ENCODE results near the gene CDC42EP4.

Gene CDC42EP4

DNA sequence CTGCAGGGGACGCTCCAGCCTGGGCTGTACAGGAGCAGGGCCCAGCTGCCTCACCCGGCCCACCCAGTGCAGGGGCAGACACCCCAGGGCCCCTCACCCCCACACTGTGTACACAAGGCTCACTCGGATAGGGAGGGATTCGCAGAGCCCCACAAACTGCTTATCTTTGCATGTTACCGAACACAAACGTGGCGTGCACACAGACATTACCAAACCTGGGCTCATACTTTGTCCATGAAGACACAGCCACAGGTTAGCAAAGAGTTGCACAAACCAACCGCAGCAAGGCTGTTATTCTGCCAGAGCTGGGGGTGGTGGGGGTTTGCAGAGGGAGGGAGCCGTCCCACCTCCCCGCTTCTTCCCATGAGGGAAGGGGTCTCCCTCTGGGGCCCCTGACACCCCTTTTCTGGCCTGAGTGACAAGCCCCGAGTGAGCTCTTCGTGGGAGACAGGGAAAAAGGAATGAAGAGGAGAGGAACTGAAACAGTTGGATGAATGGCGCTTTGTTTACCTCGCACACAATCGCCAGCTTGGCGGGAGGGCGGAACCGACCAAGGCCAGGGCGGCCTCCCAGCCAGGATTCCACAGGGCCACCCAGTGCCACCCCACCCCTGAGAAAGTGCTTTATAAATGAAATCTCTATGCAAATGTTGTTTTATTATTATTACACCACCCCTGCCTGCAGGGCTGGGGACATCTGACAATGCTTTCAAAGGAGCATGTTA lies 49.7 kb downstream of the CDC42EP4 start:
- H3K4me3 ChIP-seq (ENCODE audit: low read depth, low read length), result no peak overlapping the region
- TF ChIP-seq CTCF (IDR thresholded peaks at IDR 0.05; ENCODE audit: borderline replicate concordance, insufficient read depth, low read depth, low read length), result no peak

DNA sequence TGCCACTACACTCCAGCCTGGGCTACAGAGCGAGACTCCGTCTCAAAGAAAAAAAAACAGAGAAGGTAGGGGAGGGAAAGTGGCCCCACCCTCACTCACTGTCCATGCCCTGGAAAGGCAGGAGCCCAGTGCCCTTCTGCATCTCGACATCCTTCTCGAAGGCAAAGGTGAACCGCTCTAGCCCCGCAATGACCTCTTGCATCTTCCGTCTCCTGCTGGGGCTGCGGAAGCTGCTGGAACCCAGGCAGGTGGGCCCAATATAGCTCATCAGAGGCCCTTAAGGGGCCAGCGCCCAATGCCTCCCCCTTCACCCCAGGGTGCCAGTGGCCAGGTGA lies 50.2 kb downstream of the CDC42EP4 start, which contains the start of gene CPSF4L:
TSS of gene CPSF4L (minus strand) at position 264 of the 335 bp plus-strand sequence. CDS start at position 202, 62 bp downstream.
- no peak within 1 kb of the TSS for H3K4me3 ChIP-seq (ENCODE audit: low read depth, low read length)
- no peak for TF ChIP-seq CTCF (IDR thresholded peaks at IDR 0.05; ENCODE audit: borderline replicate concordance, insufficient read depth, low read depth, low read length)

DNA sequence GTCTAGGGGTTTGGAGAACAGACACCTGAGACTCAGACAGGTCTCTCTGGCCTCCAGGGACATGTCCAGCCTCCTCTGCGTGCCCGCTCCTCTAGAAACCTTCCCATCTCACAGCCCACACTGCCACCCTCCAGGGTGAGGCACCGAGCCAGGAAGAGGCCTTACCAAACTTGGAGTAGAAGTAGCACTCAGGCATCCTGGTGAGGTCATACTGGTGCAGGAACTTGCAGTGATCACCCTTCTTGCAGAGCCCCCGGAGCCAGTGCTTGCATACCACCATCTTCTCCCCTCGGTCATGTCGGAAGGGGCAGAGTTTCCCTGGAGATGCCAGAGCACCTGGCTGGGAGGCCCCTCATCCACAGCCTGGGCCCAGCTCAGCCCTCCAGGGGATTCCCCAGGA lies 54.3 kb downstream of the CDC42EP4 start:
- H3K4me3 ChIP-seq (ENCODE audit: low read depth, low read length), result no peak overlapping the region
- no peak for TF ChIP-seq CTCF (IDR thresholded peaks at IDR 0.05; ENCODE audit: borderline replicate concordance, insufficient read depth, low read depth, low read length)

- H3K4me3 ChIP-seq (ENCODE audit: low read depth, low read length), result no peak overlapping the region
- no peak for TF ChIP-seq CTCF (IDR thresholded peaks at IDR 0.05; ENCODE audit: borderline replicate concordance, insufficient read depth, low read depth, low read length)
Measured at GRCh38 chr17:73256220-73256619, 55.6 kb downstream of the CDC42EP4 start.

GRCh38 chr17:73255671-73256181 lies 56.1 kb downstream of the CDC42EP4 start:
- TF ChIP-seq CTCF (IDR thresholded peaks at IDR 0.05; ENCODE audit: borderline replicate concordance, insufficient read depth, low read depth, low read length), result peak; percentile 95
- no peak overlapping the region for H3K4me3 ChIP-seq (ENCODE audit: low read depth, low read length)

GRCh38 chr17:73251871-73252270 lies 59.9 kb downstream of the CDC42EP4 start:
- no peak overlapping the region for H3K4me3 ChIP-seq (ENCODE audit: low read depth, low read length)
- no peak for TF ChIP-seq CTCF (IDR thresholded peaks at IDR 0.05; ENCODE audit: borderline replicate concordance, insufficient read depth, low read depth, low read length)
